SH-SY5Y (cell line): ENCODE data around the gene CTNNBIP1.

Experiments used
- GATA2 ChIP-seq: IDR thresholded peaks from 2 replicates; pipeline ENCODE4 v1.6.1; 2011; ENCODE audit warnings: mild to moderate bottlenecking, low read depth, low read length
- GATA3 ChIP-seq: IDR thresholded peaks from 2 replicates; pipeline ENCODE4 v1.6.1; 2011; ENCODE audit warnings: low read depth, mild to moderate bottlenecking, low read length, moderate library complexity

- TF ChIP-seq GATA2 (no peak), GATA3 (no peak)
Measured at GRCh38 chr1:9900142-9901043, 9.7 kb downstream of the CTNNBIP1 start.
